Endothelial cell of umbilical vein (primary cell): Measurements from ENCODE around the gene DOC2B. TPM values are rescaled to one million over a fixed set of nuclear protein-coding genes. Genes with fewer than 3 reads are reported as not detected.

ENCODE experiments used
- BruUV-seq: library from RNA; stranded (reverse); fragments of 400-500 nt; replicated peaks from 2 replicates; lab custom pipeline; 2021; lab: Mats Ljungman, UMichigan
- CTCF ChIA-PET: fragments of 300-600, 350-600 bp; sonication (Branson Sonifier 250); formaldehyde crosslinking; loops from one replicate; lab custom pipeline; 2021; ENCODE audit warnings: antibody characterized with exemption, inconsistent platforms; lab: Charles Lee
- POLR2A ChIA-PET: fragments of 300-600, 350-600 bp; sonication (Branson Sonifier 250); formaldehyde crosslinking; loops from one replicate; lab custom pipeline; 2021; ENCODE audit warnings: antibody characterized with exemption, inconsistent platforms; lab: Charles Lee
- DNase-seq: peaks from one replicate; pipeline ENCODE4 v3.0.0-alpha.2; 2011; ENCODE audit warnings: low read depth, low spot score
- FAIRE-seq: peaks from 2 replicates; lab custom pipeline; 2011; peaks lifted over from hg19 to GRCh38; lab: Jason Lieb, UNC
- H2AFZ ChIP-seq: 2 replicates; pipeline ENCODE4 v1.6.0; 2012; ENCODE audit warnings: low read depth, low read length, control low read depth, inconsistent platforms
- H3K27ac ChIP-seq: 2 replicates; pipeline ENCODE4 v1.5.1; 2011; ENCODE audit warnings: low read depth, mild to moderate bottlenecking, control low read depth, low read length, moderate library complexity; ENCODE audit not compliant: insufficient read depth
- H3K27me3 ChIP-seq, 2 experiments: 2 replicates each; pipeline versions ENCODE4 v1.6.0 to v1.6.1; 2011; ENCODE audit warnings: low read length in 2 of 2, mixed read lengths in 1 of 2; ENCODE audit not compliant: control insufficient read depth in 2 of 2, insufficient read depth in 2 of 2
- H3K36me3 ChIP-seq, 2 experiments: 2 replicates in 1 of 2; 3 replicates in 1 of 2; pipeline ENCODE4 v1.5.1; 2011; ENCODE audit warnings: low read length in 2 of 2, mild to moderate bottlenecking in 1 of 2, moderate library complexity in 1 of 2; ENCODE audit not compliant: control insufficient read depth in 2 of 2, insufficient read depth in 2 of 2; ENCODE audit errors: extremely low read depth in 1 of 2
- H3K4me1 ChIP-seq: 3 replicates; pipeline ENCODE4 v1.5.1; 2011; ENCODE audit warnings: mild to moderate bottlenecking, low read length; ENCODE audit not compliant: control insufficient read depth, insufficient read depth; ENCODE audit errors: extremely low read depth
- H3K4me2 ChIP-seq: 2 replicates; pipeline ENCODE4 v1.6.1; 2011; ENCODE audit warnings: low read length, control low read depth, mixed read lengths; ENCODE audit not compliant: insufficient read depth
- H3K4me3 ChIP-seq, 3 experiments: fragments of 200-600 bp in 1 of 3; sonication (generic), shearing (Covaris generic) in 1 of 3; replicated peaks in 1 of 3; 2 replicates each; pipeline ENCODE4 v1.5.1; 2011 to 2016; ENCODE audit warnings: control low read depth in 3 of 3, low read length in 3 of 3, mild to moderate bottlenecking in 2 of 3, inconsistent platforms in 1 of 3, low read depth in 1 of 3, moderate library complexity in 1 of 3; ENCODE audit not compliant: insufficient read depth in 1 of 3
- H3K79me2 ChIP-seq: 2 replicates; pipeline ENCODE4 v1.6.0; 2012; ENCODE audit warnings: low read length, inconsistent platforms; ENCODE audit not compliant: control insufficient read depth, insufficient read depth
- H3K9ac ChIP-seq: replicated peaks from 2 replicates; pipeline ENCODE3; 2011; ENCODE audit warnings: low read length, control low read depth; ENCODE audit not compliant: insufficient read depth; ENCODE audit errors: extremely low read depth
- H3K9me1 ChIP-seq: replicated peaks from 3 replicates; pipeline ENCODE4 v1.6.0; 2011; ENCODE audit warnings: mild to moderate bottlenecking, low read length; ENCODE audit not compliant: control insufficient read depth, insufficient read depth; ENCODE audit errors: extremely low read depth
- H3K9me3 ChIP-seq: replicated peaks from 2 replicates; pipeline ENCODE4 v1.5.1; 2012; ENCODE audit warnings: low read length, inconsistent platforms; ENCODE audit not compliant: control insufficient read depth, insufficient read depth
- H4K20me1 ChIP-seq: replicated peaks from 2 replicates; pipeline ENCODE3; 2011; ENCODE audit warnings: mild to moderate bottlenecking, low read length; ENCODE audit not compliant: control insufficient read depth, insufficient read depth; ENCODE audit errors: extremely low read depth
- EZH2 ChIP-seq: IDR thresholded peaks from 2 replicates; pipeline ENCODE4 v1.6.1; 2012; ENCODE audit warnings: borderline replicate concordance, low read depth, mild to moderate bottlenecking, moderate library complexity, low read length, inconsistent platforms; ENCODE audit not compliant: severe bottlenecking
- FOS ChIP-seq: IDR thresholded peaks from 2 replicates; pipeline ENCODE4 v1.6.1; 2011; ENCODE audit warnings: mild to moderate bottlenecking, low read length, moderate library complexity, borderline replicate concordance; ENCODE audit not compliant: insufficient read depth
- GATA2 ChIP-seq: IDR thresholded peaks from 2 replicates; pipeline ENCODE4 v1.7.0; 2011; ENCODE audit warnings: low read depth, mild to moderate bottlenecking, moderate library complexity, mixed read lengths, low read length; ENCODE audit not compliant: insufficient read length, insufficient read depth
- JUN ChIP-seq: IDR thresholded peaks from 2 replicates; pipeline ENCODE4 v1.6.1; 2011; ENCODE audit warnings: borderline replicate concordance, low read depth; ENCODE audit not compliant: insufficient read length, insufficient read depth
- MAX ChIP-seq: IDR thresholded peaks from 2 replicates; pipeline ENCODE4 v1.6.1; 2011; ENCODE audit not compliant: insufficient read depth, insufficient read length
- MYC ChIP-seq: IDR thresholded peaks from one replicate; pipeline ENCODE4 v1.6.1; 2011; ENCODE audit warnings: mild to moderate bottlenecking, low read depth, low read length
- POLR2A ChIP-seq: IDR thresholded peaks from 2 replicates; pipeline ENCODE4 v1.6.1; 2012; ENCODE audit warnings: low read depth, mild to moderate bottlenecking, control low read depth, low read length
- POLR2AphosphoS5 ChIP-seq: IDR thresholded peaks from 2 replicates; pipeline ENCODE4 v1.6.1; 2012; ENCODE audit warnings: low read depth, mild to moderate bottlenecking, control low read depth, low read length, moderate library complexity; ENCODE audit not compliant: insufficient read depth
- dilution Hi-C: fragments of 300-500 bp; cut with MboI; formaldehyde crosslinking; loops from one replicate; pipeline ENCODE4 v1.15.0; 2019; ENCODE audit warnings: low sequenced_read_pairs; ENCODE audit not compliant: extremely low pct_ligation_motif_present
- intact Hi-C: fragments of 100-400 bp; cut with micrococcal nuclease; formaldehyde crosslinking; loops from one replicate; pipeline ENCODE4 v1.10.0; 2022
- polyA plus RNA-seq, 4 experiments: library from polyadenylated mRNA; depleted of rRNA in 3 of 4; stranded (reverse) in 3 of 4; unstranded in 1 of 4; fragments of >200 nt; gene quantifications; 2 replicates each; pipeline versions ENCODE4 v1.2.1 to v1.2.3, GENCODE V29; 2011 to 2012; ENCODE audit warnings: missing spikeins in 1 of 4
- total RNA-seq: library from RNA; stranded (reverse); gene quantifications from 2 replicates; pipeline ENCODE4 v1.2.3, GENCODE V29; 2021
- TF ChIP-seq, protein P1 (sequence below), 2 donors: IDR thresholded peaks; 1 replicate in 1 of 2; 2 replicates in 1 of 2; pipeline ENCODE4 v1.5.1; 2011; ENCODE audit warnings: low read length in 2 of 2, mild to moderate bottlenecking in 2 of 2, moderate library complexity in 2 of 2, control low read depth in 1 of 2, inconsistent platforms in 1 of 2, low read depth in 1 of 2; ENCODE audit not compliant: insufficient read depth in 1 of 2; ENCODE audit errors: extremely low read depth in 1 of 2

The DOC2B gene
- total and polyA plus RNA-seq, 2 donors (not counting 3 experiments of a cell fraction or from before 2014, with no cell fraction given) = 0.10 to 0.22 TPM

- Histone ChIP-seq H3K4me2 (no peak overlapping the region), H2AFZ (no peak overlapping the region), H3K79me2 (no peaks in the 10 kb centered on the region), H3K4me1 (no peaks in the 10 kb centered on the region), H3K27me3 (peaks cover 39 to 51% of the 10 kb centered on the region in 2 experiments), H3K27ac (no peak overlapping the region), H3K9ac (no peak overlapping the region), H3K9me3 (no peaks in the 10 kb centered on the region), H3K4me3 (no peak overlapping the region), H3K36me3 (no peaks in the 10 kb centered on the region), H4K20me1 (no peaks in the 10 kb centered on the region), H3K9me1 (no peaks in the 10 kb centered on the region)
- BruUV-seq = no TSS peak
- intact Hi-C loops = no loop called here
- CTCF ChIA-PET = interaction anchor here (1.0 to 1.3 kb wide), 4 partner anchors 8 to 229 kb away, joined by 3 to 6 read pairs (median 4); no protein-coding TSS in a partner anchor
- POLR2A ChIA-PET = no interaction called here
- no peak for DNase-seq
- TF ChIP-seq GATA2 = no peak
- no peak for TF ChIP-seq POLR2A
- no peak for TF ChIP-seq MYC
- no peak for TF ChIP-seq POLR2AphosphoS5
- TF ChIP-seq EZH2 = no peak
- TF ChIP-seq MAX = no peak
- TF ChIP-seq, protein P1, sequence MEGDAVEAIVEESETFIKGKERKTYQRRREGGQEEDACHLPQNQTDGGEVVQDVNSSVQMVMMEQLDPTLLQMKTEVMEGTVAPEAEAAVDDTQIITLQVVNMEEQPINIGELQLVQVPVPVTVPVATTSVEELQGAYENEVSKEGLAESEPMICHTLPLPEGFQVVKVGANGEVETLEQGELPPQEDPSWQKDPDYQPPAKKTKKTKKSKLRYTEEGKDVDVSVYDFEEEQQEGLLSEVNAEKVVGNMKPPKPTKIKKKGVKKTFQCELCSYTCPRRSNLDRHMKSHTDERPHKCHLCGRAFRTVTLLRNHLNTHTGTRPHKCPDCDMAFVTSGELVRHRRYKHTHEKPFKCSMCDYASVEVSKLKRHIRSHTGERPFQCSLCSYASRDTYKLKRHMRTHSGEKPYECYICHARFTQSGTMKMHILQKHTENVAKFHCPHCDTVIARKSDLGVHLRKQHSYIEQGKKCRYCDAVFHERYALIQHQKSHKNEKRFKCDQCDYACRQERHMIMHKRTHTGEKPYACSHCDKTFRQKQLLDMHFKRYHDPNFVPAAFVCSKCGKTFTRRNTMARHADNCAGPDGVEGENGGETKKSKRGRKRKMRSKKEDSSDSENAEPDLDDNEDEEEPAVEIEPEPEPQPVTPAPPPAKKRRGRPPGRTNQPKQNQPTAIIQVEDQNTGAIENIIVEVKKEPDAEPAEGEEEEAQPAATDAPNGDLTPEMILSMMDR (IDR thresholded peaks at IDR 0.05; ENCODE audit: extremely low read depth in 1 of 2, insufficient read depth in 1 of 2, low read depth in 1 of 2, low read length in 2 of 2) = no peak
- no peak for TF ChIP-seq JUN
- no peak for TF ChIP-seq FOS
- no peak for FAIRE-seq
- dilution Hi-C loops = no loop called here
These were observed 1.6 kb upstream of the DOC2B start for GRCh38 chr17:183021-183420.
